ENCODE results near the gene CAD.

Gene CAD

GRCh38 chr2:27198627-27199026, 18.5 kb upstream of the CAD start:
- no peak for DNase-seq

DNA sequence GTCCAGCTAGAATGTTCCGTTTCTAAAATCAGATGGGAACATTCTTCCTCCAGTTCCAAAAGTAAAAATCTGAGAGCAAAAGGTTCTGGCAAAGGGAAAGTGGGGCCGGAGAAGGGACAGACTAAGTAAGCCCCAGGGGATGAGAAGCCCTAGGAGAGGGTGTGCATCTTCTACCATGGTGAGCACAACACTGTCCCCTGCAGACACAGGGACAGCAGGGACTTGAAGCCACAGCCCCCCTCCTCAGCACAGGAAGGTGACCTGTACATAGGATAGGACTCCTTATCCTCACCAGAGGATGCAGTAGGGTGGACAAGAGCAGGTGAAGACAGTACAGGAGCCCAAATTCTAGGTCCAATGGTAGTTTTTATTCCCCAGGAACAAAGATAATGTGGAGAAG, 17.9 kb upstream of the CAD start:
- no peak for DNase-seq

DNA sequence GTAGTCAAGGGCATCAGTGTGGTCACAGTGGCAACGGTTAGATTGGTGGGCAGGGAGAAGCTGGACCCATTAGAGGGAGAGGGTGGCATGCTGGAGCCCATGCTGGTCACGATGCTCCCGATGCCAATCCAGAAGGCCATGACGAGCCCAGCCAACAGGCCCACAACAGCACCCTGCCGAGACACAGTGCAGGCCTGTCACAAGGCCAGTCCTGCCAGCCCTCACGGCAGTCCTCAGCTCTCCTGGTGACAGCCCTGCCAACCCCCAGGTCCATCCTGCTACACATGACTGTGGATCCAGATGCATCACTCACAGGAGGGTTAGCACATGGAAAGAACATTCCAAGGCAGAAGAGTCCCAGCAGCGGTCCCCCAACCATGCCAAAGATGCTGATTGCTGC, 15.5 kb upstream of the CAD start:
- DNase-seq: no peak

DNA sequence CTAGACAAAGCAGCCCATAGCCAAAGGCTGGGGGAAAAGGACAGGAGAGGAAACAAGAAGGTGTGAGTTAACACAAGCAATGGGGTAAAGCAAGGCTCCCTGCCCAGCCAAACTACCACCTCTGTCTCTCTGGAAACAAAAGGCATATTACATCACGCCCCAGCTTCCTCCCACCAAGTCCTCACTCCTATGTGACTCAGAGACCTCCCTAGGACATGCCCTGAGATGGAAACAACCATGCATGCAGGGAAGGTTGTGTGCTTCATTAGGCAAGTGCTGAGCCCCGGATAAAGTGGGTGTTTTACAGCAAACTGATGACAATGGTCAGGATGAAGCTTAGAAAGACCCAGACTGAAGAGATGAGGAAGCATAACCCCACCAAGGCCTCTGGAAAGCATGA, 14.3 kb upstream of the CAD start:
- DNase-seq: no peak

- no peak for DNase-seq
Observed at GRCh38 chr2:27203741-27204140, 13.4 kb upstream of the CAD start.

GRCh38 chr2:27204566-27204965, 12.6 kb upstream of the CAD start:
- DNase-seq: no peak

GRCh38 chr2:27205206-27205605, 12.0 kb upstream of the CAD start:
- no peak for DNase-seq

DNA sequence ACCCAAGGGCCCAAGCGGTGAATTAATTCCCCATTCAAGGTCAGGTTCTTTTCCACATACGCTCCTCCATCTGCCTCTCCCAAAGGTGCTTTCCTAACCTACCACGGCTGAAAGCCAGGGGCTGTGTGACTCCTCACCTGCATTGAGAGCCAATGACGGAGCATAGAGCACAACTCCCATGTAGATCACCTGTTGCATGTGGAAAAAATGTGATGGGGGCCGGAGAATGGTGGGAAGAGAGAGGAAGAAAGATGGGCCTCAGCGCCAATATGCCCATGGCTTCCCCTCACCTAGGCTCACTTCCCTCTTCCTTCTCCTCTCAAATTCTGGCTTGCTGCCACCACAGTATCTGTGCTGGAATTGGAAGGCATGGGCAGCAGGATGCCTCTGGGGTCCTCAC, 10.8 kb upstream of the CAD start:
- no peak for DNase-seq

GRCh38 chr2:27208486-27209050, 8.6 kb upstream of the CAD start:
- no peak for DNase-seq

DNA sequence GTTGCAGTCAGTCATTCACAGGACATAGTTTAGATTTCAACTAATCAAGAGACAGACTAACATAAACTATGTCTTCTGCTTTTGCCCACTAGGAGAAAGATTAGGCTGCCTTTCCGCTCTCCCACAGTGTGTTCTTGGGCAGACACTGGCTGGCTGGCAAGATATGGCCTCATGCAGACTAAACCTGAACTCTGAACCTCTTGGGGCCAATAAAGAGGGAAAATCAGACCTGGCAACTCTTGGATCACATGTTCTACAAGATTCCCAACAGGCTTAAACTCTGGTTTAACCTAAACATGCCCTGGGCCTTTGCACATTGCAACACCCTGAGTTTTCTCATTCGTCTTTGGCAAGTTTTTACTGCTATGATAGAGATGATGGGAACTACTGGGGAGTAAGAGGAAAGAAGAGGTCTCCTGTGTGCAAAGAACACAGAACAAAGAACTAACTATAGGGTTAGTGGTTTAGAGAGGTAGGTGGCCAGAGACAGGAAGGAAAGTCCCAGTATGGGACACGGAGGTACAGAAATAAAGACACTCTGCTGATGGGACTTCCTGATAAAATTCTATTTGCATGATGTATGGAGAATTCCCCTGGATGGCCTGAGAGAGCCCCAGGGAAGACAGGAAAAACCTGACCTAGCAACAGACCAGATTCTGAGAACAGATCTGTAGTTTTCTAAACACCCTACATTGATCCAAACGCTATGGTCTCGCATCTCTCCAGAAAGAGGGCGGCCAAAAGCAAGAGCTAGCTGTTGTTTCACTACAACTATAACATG, 7.4 kb upstream of the CAD start:
- DNase-seq: no peak

GRCh38 chr2:27211241-27211942, 5.8 kb upstream of the CAD start:
- DNase-seq: peak in 1 of 56 donors; percentile 73

DNA sequence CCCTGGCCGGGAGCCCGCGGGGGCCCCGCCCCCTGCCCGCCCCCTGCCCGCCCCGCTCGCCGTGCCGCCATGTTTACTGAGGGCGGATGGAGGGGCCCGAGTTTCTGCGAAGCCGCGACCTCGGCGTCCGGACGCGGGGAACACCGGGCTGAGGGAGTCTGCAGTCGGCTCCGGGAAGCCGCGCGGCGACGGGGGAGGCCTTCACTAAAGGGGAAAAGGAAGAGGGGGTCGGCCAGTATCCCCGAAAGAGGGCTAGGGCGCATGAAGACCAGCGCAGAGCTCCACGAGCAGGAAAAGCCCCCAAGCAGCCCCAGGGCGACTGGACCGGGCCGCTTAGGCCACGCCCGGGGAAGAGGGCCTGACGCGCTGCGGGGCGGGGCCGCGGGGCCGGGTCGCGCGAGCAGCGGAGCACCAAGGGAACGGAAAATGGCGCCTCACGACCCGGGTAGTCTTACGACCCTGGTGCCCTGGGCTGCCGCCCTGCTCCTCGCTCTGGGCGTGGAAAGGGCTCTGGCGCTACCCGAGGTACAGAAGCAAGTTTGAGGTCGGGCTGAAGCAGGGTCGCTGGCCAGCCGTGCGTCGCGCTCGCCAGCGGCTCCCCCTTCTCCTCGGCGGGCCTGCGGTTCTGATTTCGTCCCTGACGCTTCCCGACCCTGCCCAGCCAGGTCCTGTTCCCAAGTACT, 5.1 kb upstream of the CAD start, which contains the start of the genes ATRAID and SLC5A6:
TSS of gene ATRAID (plus strand) at position 99 of the 683 bp plus-strand sequence. CDS start at position 427, 328 bp downstream.
TSS of gene SLC5A6 (minus strand) at position 326 of the 683 bp plus-strand sequence. CDS start 4,618 bp downstream, outside the sequence.
- peak; percentile 19 to 98 (median 86) for DNase-seq

GRCh38 chr2:27212626-27213471, 4.3 kb upstream of the CAD start:
- DNase-seq: peak in 5 of 56 donors; percentile 27 to 56 (median 46)

- no peak for DNase-seq
Observed at GRCh38 chr2:27214941-27215340, 2.2 kb upstream of the CAD start.

GRCh38 chr2:27216416-27217137, 592 bp upstream of the CAD start:
- no peak for DNase-seq

GRCh38 chr2:27218614-27219013, 1.4 kb downstream of the CAD start:
- DNase-seq: no peak

- no peak for DNase-seq
Observed at GRCh38 chr2:27219091-27219490, 1.9 kb downstream of the CAD start.

DNA sequence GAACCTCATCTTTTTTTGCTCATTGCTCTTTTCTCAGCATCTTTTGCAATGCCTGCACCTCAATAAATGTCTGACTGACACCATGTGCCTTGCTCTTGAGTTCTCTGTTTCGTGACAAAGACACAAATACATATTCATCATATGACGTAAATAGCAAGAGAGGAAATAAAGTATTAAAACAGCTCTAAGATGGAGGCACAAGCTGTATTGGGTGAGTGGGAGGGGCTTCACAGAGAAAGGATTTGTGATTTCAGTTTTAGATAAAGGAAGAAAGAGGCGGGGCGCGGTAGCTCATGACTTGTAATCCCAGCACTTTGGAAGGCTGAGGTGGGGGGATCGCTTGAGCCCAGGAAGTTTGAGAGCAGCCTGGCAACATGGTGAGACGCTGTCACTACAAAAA, 2.9 kb downstream of the CAD start:
- no peak for DNase-seq

- no peak for DNase-seq
Observed at GRCh38 chr2:27221166-27221565, 4.0 kb downstream of the CAD start.

- no peak for DNase-seq
Observed at GRCh38 chr2:27222407-27222806, 5.2 kb downstream of the CAD start.
